ENCODE measurements around the gene POLD4. TPM values are rescaled to one million over a fixed set of nuclear protein-coding genes. Genes with fewer than 3 reads are reported as not detected.

POLD4 gene
- total and polyA plus RNA-seq, 4 donors, result 18.8 to 246 (median 86.0) TPM

DNA sequence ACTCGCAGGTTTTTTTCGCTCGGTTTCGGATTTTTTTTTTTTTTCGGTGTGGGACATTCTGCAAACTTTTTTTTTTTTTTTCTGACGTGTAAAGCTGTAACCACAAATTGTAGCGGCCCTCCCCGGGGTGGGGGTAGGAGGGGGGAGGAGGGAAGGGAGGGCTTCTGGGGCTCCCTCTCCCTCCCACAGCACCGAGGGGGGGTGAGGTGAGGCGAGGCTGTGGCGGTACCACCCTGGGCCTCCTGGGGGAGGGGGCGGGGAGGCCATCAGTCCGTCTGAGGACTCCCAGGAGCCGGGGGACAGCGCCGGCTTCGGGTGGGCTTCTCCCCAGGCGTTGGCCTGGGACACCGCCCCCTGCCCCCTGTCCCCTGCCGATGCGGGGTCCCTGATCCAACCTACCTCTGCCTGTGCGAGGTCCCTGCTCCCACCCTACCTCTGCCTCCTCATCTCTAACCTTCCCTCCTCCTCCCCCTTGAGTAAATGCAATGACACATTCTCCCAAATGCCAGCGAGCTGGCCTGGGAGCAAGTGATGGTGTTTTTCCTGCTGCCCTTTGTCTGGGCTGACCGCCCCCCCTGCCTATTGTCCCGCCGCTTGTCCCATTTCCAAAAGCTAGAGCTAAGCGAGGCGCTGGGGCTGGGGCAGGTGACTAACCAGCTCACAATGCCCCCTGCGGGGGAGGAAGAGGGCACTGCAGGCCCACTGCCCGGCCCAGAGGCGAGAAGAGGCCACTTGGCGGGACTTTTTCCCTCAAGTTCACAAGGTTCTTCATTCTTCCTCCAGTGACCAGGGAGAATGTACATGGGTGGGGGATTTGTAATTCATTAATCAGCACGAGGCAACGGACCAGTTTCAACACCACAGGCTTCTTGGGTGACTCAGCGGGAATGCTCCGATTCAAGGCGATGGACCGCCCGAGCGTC, 20.6 kb upstream of the POLD4 start (continued):
- TF ChIP-seq RXRA (IDR thresholded peaks at IDR 0.05) (peak; percentile 11 to 62), FOXA1 (IDR thresholded peaks at IDR 0.05) (no peak), EGR1 (IDR thresholded peaks at IDR 0.05; ENCODE audit: low read depth in 2 of 2) (peak; percentile 76 to 94)

DNA sequence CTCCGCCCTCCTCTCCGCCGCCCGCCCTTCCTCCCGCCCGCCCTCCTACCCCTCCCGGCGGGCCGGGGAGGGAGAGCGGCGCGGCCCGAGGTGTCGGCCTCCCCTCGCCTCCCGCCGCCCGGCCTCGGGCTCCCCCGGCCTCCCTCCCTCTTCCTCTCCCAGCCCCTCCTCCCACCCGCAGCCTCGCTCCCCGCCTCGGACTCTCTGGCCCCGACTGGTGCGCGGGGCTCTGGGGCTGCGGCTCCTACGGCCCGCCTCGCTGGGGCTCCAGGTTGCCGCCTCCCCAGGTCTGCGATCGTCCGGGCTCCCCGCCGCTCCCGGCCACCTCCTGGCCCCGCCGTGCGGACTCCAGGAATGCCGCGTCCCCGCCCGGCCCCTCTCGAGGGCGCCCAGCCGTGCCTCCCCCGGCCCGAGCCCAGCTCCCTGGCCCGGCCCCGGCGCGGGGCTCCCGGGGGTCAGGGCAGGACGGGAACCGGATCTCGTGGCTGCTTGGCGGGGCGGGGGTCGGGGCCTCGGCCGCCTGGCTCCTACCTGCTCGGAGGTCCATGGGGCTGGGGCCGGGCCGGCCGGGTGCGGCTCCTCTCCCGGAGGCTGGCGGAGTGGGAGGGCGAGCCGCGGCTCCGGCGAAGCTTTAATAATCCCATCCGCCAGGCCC, 19.8 kb upstream of the POLD4 start, which contains the start of gene CLCF1:
Gene CLCF1 (minus strand): TSS at position 606 of the 655 bp plus-strand sequence. CDS start 59 bp downstream, at position 547.
- no peaks in the 10 kb centered on the region for H3K9me3 ChIP-seq (ENCODE audit: control insufficient read depth in 4 of 4, low read length in 3 of 4)
- WGBS, result under 1% methylated on average over 76 of the region's 76 CpGs

More for the DNA sequence above, 19.8 kb upstream of the POLD4 start, which contains the start of gene CLCF1:
- H3K4me3 ChIP-seq (ENCODE audit: low read depth in 1 of 3, low read length in 3 of 3), result peak within 1 kb of the TSS in 2 of 3 donors; percentile 47 to 75
- H3K27me3 ChIP-seq (ENCODE audit: control insufficient read depth in 4 of 4, insufficient read depth in 4 of 4, low read length in 3 of 4), result no peaks in the 10 kb centered on the region
- DNase-seq (ENCODE audit: low spot score), result no peak
- TF ChIP-seq HNF4G (IDR thresholded peaks at IDR 0.05) (no peak), RXRA (IDR thresholded peaks at IDR 0.05) (no peak), REST (IDR thresholded peaks at IDR 0.05) (no peak), FOXA2 (IDR thresholded peaks at IDR 0.05) (no peak), EGR1 (IDR thresholded peaks at IDR 0.05; ENCODE audit: low read depth in 2 of 2) (no peak), ATF3 (IDR thresholded peaks at IDR 0.05) (no peak), SP1 (IDR thresholded peaks at IDR 0.05) (no peak)
- TF ChIP-seq, protein P1, sequence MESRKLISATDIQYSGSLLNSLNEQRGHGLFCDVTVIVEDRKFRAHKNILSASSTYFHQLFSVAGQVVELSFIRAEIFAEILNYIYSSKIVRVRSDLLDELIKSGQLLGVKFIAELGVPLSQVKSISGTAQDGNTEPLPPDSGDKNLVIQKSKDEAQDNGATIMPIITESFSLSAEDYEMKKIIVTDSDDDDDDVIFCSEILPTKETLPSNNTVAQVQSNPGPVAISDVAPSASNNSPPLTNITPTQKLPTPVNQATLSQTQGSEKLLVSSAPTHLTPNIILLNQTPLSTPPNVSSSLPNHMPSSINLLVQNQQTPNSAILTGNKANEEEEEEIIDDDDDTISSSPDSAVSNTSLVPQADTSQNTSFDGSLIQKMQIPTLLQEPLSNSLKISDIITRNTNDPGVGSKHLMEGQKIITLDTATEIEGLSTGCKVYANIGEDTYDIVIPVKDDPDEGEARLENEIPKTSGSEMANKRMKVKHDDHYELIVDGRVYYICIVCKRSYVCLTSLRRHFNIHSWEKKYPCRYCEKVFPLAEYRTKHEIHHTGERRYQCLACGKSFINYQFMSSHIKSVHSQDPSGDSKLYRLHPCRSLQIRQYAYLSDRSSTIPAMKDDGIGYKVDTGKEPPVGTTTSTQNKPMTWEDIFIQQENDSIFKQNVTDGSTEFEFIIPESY (IDR thresholded peaks at IDR 0.05), result no peak
- peak within 1 kb of the TSS; percentile 48 to 58 for H3K9ac ChIP-seq (ENCODE audit: low read depth in 1 of 2, low read length in 2 of 2)
- no peaks in the 10 kb centered on the region for H3K36me3 ChIP-seq (ENCODE audit: control insufficient read depth in 4 of 4, insufficient read depth in 3 of 4, low read depth in 1 of 4, low read length in 3 of 4)
- peaks cover 8 to 24% (median 10%) of the 10 kb centered on the region in 4 donors for H3K4me1 ChIP-seq (ENCODE audit: control insufficient read depth in 4 of 4, insufficient read depth in 4 of 4, low read length in 3 of 4)
- H3K27ac ChIP-seq (ENCODE audit: low read depth in 1 of 2, low read length in 2 of 2), result peak within 1 kb of the TSS; percentile 56 to 73
